Mucosa of stomach (tissue), 1 donor: ENCODE results near the gene NARS2.

Source experiments
- H3K27me3 ChIP-seq: one replicate; pipeline ENCODE4 v1.7.0; 2013; ENCODE audit warnings: mild to moderate bottlenecking, low read length; ENCODE audit not compliant: control insufficient read depth, insufficient read depth
- H3K36me3 ChIP-seq: one replicate; pipeline ENCODE4 v1.7.0; 2013; ENCODE audit warnings: low read length; ENCODE audit not compliant: control insufficient read depth, insufficient read depth
- H3K4me1 ChIP-seq: one replicate; pipeline ENCODE4 v1.7.0; 2013; ENCODE audit warnings: mild to moderate bottlenecking, low read length; ENCODE audit not compliant: control insufficient read depth, insufficient read depth
- H3K4me3 ChIP-seq: one replicate; pipeline ENCODE4 v1.7.0; 2013; ENCODE audit warnings: low read length
- H3K9ac ChIP-seq: one replicate; pipeline ENCODE4 v1.7.0; 2013; ENCODE audit warnings: mild to moderate bottlenecking, low read length, moderate library complexity
- H3K9me3 ChIP-seq: one replicate; pipeline ENCODE4 v1.7.0; 2013; ENCODE audit warnings: mild to moderate bottlenecking, low read length, moderate library complexity; ENCODE audit not compliant: control insufficient read depth
- donor health status: Pancreatic carcinoma.

The NARS2 gene

DNA sequence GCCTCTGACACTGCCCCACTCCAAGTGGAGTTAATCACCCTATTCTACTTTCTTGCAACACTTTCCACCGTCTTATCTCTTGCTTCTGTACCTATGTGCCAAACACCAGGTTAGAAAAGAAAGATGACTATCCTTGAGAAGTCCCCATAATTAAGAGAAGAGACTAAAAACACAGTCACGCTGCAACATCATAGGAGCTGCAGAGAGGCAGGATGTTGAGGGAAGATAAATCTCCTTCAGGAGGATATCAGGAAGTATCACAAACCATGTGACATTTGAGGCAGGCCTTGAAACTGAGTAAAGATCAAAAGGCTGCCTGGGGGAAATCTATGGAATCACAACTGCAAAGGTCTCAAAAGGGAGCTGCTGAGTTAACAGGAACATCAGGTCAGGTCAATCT lies 181.8 kb downstream of the NARS2 start:
- Histone ChIP-seq H3K36me3 (no peaks in the 10 kb centered on the region), H3K27me3 (no peaks in the 10 kb centered on the region), H3K9ac (no peak overlapping the region), H3K4me1 (peaks cover 11% of the 10 kb centered on the region), H3K9me3 (no peaks in the 10 kb centered on the region), H3K4me3 (no peak overlapping the region)

DNA sequence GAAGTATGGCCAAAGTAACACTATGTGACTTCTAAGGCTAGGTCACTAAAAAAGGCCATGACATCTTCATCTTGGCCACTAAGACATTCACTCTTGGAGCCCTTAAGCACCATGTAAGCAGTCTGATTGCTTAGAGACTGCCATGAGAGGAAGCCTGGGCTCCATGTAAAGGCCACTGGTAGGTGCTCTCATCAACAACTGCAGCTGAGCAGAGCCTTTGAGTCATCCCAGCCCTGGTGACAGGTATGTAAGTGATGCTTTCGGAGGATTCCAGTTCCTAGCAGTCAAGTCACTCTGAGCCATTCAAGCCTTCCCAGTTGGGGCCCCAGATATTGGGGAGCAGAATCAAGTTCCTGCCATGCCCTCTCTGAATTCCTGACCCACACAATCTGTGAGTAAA lies 183.2 kb downstream of the NARS2 start:
- Histone ChIP-seq H3K4me1 (peaks cover 11% of the 10 kb centered on the region), H3K9me3 (no peaks in the 10 kb centered on the region), H3K9ac (no peak overlapping the region), H3K4me3 (no peak overlapping the region), H3K27me3 (no peaks in the 10 kb centered on the region), H3K36me3 (no peaks in the 10 kb centered on the region)

DNA sequence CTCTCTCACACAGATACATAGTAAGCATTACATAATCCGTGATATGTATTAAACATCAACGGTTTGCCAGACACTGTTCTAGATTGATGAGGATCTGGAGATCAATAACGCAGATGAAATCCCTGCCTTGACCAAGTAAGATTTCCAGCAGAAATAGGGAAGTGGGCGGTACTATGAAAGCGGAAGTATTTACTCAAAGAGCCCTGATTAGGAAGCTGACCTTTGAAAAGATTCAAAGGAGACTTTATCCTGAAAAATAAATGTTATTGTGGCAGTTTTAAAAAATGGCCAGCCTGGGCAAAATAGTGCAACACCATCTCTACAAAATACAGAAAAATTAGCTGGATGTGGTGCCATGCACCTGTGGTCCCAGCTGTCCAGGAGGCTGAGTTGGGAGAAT lies 183.9 kb downstream of the NARS2 start:
- peaks cover 11% of the 10 kb centered on the region for H3K4me1 ChIP-seq
- H3K9me3 ChIP-seq = no peaks in the 10 kb centered on the region

DNA sequence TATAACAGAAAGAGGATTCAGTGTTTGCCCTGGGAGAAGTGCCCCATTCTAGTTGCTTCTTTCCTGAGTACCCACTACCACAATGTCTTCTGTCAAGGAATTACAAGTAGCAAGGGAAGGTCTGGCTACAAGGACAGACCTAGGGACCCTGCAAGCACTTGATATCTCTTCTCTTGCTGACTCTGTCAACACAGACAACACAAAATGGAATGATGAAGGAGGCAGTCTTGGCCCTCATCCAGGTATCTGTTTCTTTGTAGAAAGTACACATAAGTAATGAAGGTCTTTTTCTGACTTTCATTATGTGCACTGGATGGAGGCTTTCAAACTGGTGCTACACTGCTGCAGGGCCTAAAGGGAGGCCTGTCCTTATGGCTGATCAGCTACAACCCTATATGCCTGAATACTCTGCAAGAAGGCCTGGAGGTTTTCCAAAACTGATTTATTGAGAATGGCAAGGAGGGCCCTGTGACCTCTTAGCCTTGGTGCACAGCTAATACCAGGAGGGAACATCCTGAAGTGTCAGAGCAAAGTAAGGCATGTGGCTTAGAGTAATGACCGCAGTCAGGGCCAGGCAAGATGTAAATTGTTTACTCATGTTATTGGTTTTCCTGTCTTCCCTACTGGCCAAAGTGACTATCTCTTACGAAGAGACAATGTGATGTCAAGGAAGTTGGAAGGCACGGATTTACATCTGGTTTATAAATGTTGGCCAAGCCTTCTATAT lies 188.3 kb downstream of the NARS2 start:
- no peaks in the 10 kb centered on the region for H3K27me3 ChIP-seq
- no peak overlapping the region for H3K4me3 ChIP-seq
- no peaks in the 10 kb centered on the region for H3K4me1 ChIP-seq
- no peaks in the 10 kb centered on the region for H3K9me3 ChIP-seq
- H3K36me3 ChIP-seq = no peaks in the 10 kb centered on the region
- no peak overlapping the region for H3K9ac ChIP-seq

More for the DNA sequence above, 183.9 kb downstream of the NARS2 start:
- Histone ChIP-seq H3K4me3 (no peak overlapping the region), H3K27me3 (no peaks in the 10 kb centered on the region), H3K9ac (no peak overlapping the region), H3K36me3 (no peaks in the 10 kb centered on the region)
